Measurements from ENCODE around the gene MAOB.
A peak's percentile ranks its signal among the peaks of the same experiment; 100 is the strongest.

The MAOB gene

GRCh38 chrX:43758044-43758443 is 124.2 kb downstream of the MAOB start:
- DNase-seq (ENCODE audit: low read depth), result no peak
- no peak for TF ChIP-seq CTCF (IDR thresholded peaks at IDR 0.05; ENCODE audit: low read length, missing control alignments)
- H3K4me3 ChIP-seq (replicated peaks; ENCODE audit: low read depth, low read length), result no peak overlapping the region

GRCh38 chrX:43756076-43756475 is 126.2 kb downstream of the MAOB start:
- H3K4me3 ChIP-seq (replicated peaks; ENCODE audit: low read depth, low read length), result no peak overlapping the region
- no peak for DNase-seq (ENCODE audit: low read depth)
- TF ChIP-seq CTCF (IDR thresholded peaks at IDR 0.05; ENCODE audit: low read length, missing control alignments), result no peak

DNA sequence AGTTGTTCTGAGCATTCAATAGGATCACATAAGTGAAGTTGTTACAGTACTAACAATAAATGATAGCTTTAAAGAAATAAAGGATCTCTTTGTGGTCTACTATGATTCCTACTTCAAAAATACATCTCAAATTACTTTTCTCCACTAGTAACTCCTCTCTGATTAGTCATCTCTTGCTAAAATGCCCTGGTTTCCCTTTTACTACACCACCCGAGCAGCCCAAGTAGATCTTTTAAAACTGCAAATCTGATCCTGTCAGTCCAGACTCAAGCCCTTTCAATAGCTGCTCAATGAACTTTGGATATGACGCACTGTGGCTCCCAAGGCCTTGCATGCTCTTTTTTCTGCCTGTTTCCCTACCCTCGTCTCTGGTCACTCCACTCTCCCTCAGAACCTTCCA is 128.6 kb downstream of the MAOB start:
- no peak for DNase-seq (ENCODE audit: low read depth)
- no peak overlapping the region for H3K4me3 ChIP-seq (replicated peaks; ENCODE audit: low read depth, low read length)
- TF ChIP-seq CTCF (IDR thresholded peaks at IDR 0.05; ENCODE audit: low read length, missing control alignments), result no peak

DNA sequence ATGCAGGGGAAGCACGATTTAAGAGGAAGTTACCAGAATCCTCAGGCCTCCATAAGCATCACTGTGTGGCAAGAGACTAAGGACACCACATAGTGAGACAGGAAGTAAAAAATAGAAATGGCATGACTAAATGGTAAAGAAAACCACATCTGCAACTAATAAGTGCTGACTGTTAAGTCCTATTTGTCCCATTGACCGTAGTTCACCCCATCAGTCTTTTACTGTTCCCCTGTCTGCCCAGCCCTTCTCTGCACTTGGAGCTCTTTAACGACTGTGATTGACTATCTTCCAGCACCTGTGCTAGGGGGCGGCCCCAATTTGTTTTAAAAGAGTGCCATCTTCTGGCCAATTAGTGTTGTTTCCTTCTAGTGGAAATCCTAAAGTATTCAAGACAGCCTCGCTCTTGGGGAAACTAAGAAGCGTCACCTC is 132.0 kb downstream of the MAOB start:
- peak; percentile 37 for TF ChIP-seq CTCF (IDR thresholded peaks at IDR 0.05; ENCODE audit: low read length, missing control alignments)
- peak; percentile 64 for DNase-seq (ENCODE audit: low read depth)
- no peak overlapping the region for H3K4me3 ChIP-seq (replicated peaks; ENCODE audit: low read depth, low read length)

- no peak overlapping the region for H3K4me3 ChIP-seq (replicated peaks; ENCODE audit: low read depth, low read length)
- TF ChIP-seq CTCF (IDR thresholded peaks at IDR 0.05; ENCODE audit: low read length, missing control alignments), result no peak
- no peak for DNase-seq (ENCODE audit: low read depth)
Observed at GRCh38 chrX:43747476-43747875, 134.8 kb downstream of the MAOB start.

GRCh38 chrX:43745938-43746721 is 136.1 kb downstream of the MAOB start:
- TF ChIP-seq CTCF (IDR thresholded peaks at IDR 0.05; ENCODE audit: low read length, missing control alignments), result no peak
- DNase-seq (ENCODE audit: low read depth), result no peak
- H3K4me3 ChIP-seq (replicated peaks; ENCODE audit: low read depth, low read length), result no peak overlapping the region

- no peak for TF ChIP-seq CTCF (IDR thresholded peaks at IDR 0.05; ENCODE audit: low read length, missing control alignments)
- no peak overlapping the region for H3K4me3 ChIP-seq (replicated peaks; ENCODE audit: low read depth, low read length)
- no peak for DNase-seq (ENCODE audit: low read depth)
Observed at GRCh38 chrX:43744284-43744683, 138.0 kb downstream of the MAOB start.
